Chondrocyte (in vitro differentiated cells): ENCODE measurements around the gene VPS13D. TPM values are rescaled to one million over a fixed set of nuclear protein-coding genes. Genes with fewer than 3 reads are reported as not detected.

Experiments
- DNase-seq: peaks from one replicate; pipeline ENCODE4 v3.0.0; 2021; ENCODE audit warnings: mixed read lengths, low spot score
- H3K27ac Mint-ChIP-seq: one replicate; pipeline ENCODE4 v1.8.0; 2021; ENCODE audit warnings: mild to moderate bottlenecking, moderate library complexity, mixed read lengths; ENCODE audit not compliant: unreplicated experiment
- H3K27me3 Mint-ChIP-seq: 2 replicates; pipeline ENCODE4 v1.8.0; 2021; ENCODE audit warnings: low read depth, mixed read lengths
- H3K36me3 Mint-ChIP-seq: 2 replicates; pipeline ENCODE4 v1.8.0; 2021; ENCODE audit warnings: low read depth, mixed read lengths
- H3K4me1 Mint-ChIP-seq: 2 replicates; pipeline ENCODE4 v1.8.0; 2021; ENCODE audit warnings: low read depth, mild to moderate bottlenecking, mixed read lengths
- H3K4me3 Mint-ChIP-seq: one replicate; pipeline ENCODE4 v1.8.0; 2021; ENCODE audit warnings: mild to moderate bottlenecking, moderate library complexity, mixed read lengths; ENCODE audit not compliant: unreplicated experiment
- H3K9me3 Mint-ChIP-seq: 2 replicates; pipeline ENCODE4 v1.8.0; 2021; ENCODE audit warnings: low read depth, mixed read lengths
- CTCF ChIP-seq: fragments of 200-600 bp; sonication (generic); IDR thresholded peaks from 2 replicates; pipeline ENCODE4 v1.5.0; 2021; ENCODE audit warnings: antibody characterized with exemption, mild to moderate bottlenecking, moderate library complexity
- total RNA-seq: library from RNA; stranded (reverse); gene quantifications from 3 replicates; pipeline ENCODE4 v1.2.1, GENCODE V29; 2021

VPS13D gene
- total RNA-seq, 1 donor from 2014 or later: 40.0 TPM

GRCh38 chr1:12183095-12183794 lies 46.6 kb upstream of the VPS13D start:
- no peaks in the 10 kb centered on the region for H3K9me3 Mint-ChIP-seq
- H3K4me3 Mint-ChIP-seq: no peak overlapping the region
- TF ChIP-seq CTCF: no peak
- H3K4me1 Mint-ChIP-seq: peaks cover 24% of the 10 kb centered on the region
- no peaks in the 10 kb centered on the region for H3K36me3 Mint-ChIP-seq
- H3K27me3 Mint-ChIP-seq: peaks cover 9% of the 10 kb centered on the region
- DNase-seq: no peak
- no peak overlapping the region for H3K27ac Mint-ChIP-seq

- Mint-ChIP-seq H3K27me3 (peaks cover 14% of the 10 kb centered on the region), H3K27ac (peak overlapping the region; percentile 15), H3K4me3 (no peak overlapping the region), H3K4me1 (peaks cover 15% of the 10 kb centered on the region), H3K9me3 (no peaks in the 10 kb centered on the region), H3K36me3 (no peaks in the 10 kb centered on the region)
- DNase-seq: no peak
- peak; percentile 56 for TF ChIP-seq CTCF
Observed at GRCh38 chr1:12184008-12184681, 45.7 kb upstream of the VPS13D start.

GRCh38 chr1:12185036-12185917 lies 44.6 kb upstream of the VPS13D start:
- no peak for TF ChIP-seq CTCF
- Mint-ChIP-seq H3K4me3 (no peak overlapping the region), H3K36me3 (no peaks in the 10 kb centered on the region), H3K27ac (no peak overlapping the region), H3K4me1 (peaks cover 14% of the 10 kb centered on the region), H3K27me3 (peaks cover 23% of the 10 kb centered on the region), H3K9me3 (no peaks in the 10 kb centered on the region)
- no peak for DNase-seq

GRCh38 chr1:12185918-12186678 lies 43.7 kb upstream of the VPS13D start:
- no peak for TF ChIP-seq CTCF
- DNase-seq: no peak
- peaks cover 29% of the 10 kb centered on the region for H3K27me3 Mint-ChIP-seq
- H3K27ac Mint-ChIP-seq: no peak overlapping the region
- H3K4me3 Mint-ChIP-seq: no peak overlapping the region
- no peaks in the 10 kb centered on the region for H3K36me3 Mint-ChIP-seq
- H3K4me1 Mint-ChIP-seq: peaks cover 14% of the 10 kb centered on the region
- no peaks in the 10 kb centered on the region for H3K9me3 Mint-ChIP-seq
